Effector memory CD8-positive, alpha-beta T cell (primary cell): Measurements from ENCODE around the gene SHLD1.

Source experiments
- ATAC-seq: fragments of 150-1000 bp; cut with Tn5 transposase; replicated peaks from 2 replicates; pipeline ENCODE4 v1.10.0; 2021; ENCODE audit warnings: mild to moderate bottlenecking, moderate library complexity
- DNase-seq, 3 experiments: peaks; one replicate each; pipeline ENCODE4 v3.0.0; 2021
- H3K27ac Mint-ChIP-seq, 2 donors: one replicate each; pipeline ENCODE4 v1.8.0; 2022; ENCODE audit warnings: mild to moderate bottlenecking in 2 of 2, mixed read lengths in 2 of 2, moderate library complexity in 2 of 2
- H3K27me3 Mint-ChIP-seq, 2 donors: one replicate each; pipeline ENCODE4 v1.8.0; 2022; ENCODE audit warnings: mixed read lengths in 2 of 2
- H3K36me3 Mint-ChIP-seq: one replicate; pipeline ENCODE4 v1.8.0; 2022; ENCODE audit warnings: mild to moderate bottlenecking, moderate library complexity, mixed read lengths; ENCODE audit not compliant: insufficient read depth
- H3K4me1 Mint-ChIP-seq, 2 donors: one replicate each; pipeline ENCODE4 v1.8.0; 2022; ENCODE audit warnings: low read depth in 2 of 2, mixed read lengths in 2 of 2
- H3K4me3 Mint-ChIP-seq, 2 donors: one replicate each; pipeline ENCODE4 v1.8.0; 2022; ENCODE audit warnings: mild to moderate bottlenecking in 2 of 2, mixed read lengths in 2 of 2, moderate library complexity in 2 of 2
- H3K9me3 Mint-ChIP-seq, 2 donors: one replicate each; pipeline ENCODE4 v1.8.0; 2022; ENCODE audit warnings: mixed read lengths in 2 of 2

The SHLD1 gene

GRCh38 chr20:5865604-5866003 is 115.4 kb downstream of the SHLD1 start:
- Mint-ChIP-seq H3K9me3 (no peaks in the 10 kb centered on the region), H3K4me3 (no peak overlapping the region), H3K27me3 (no peaks in the 10 kb centered on the region), H3K36me3 (peaks cover 3% of the 10 kb centered on the region), H3K4me1 (peaks cover 18 to 21% of the 10 kb centered on the region in 2 donors), H3K27ac (peak overlapping the region in 1 of 2 donors; percentile 78)
- ATAC-seq: no peak
- no peak for DNase-seq

- peaks cover 5 to 32% of the 10 kb centered on the region in 2 donors for H3K27me3 Mint-ChIP-seq
- H3K4me3 Mint-ChIP-seq: no peak overlapping the region
- DNase-seq: no peak
- no peaks in the 10 kb centered on the region for H3K9me3 Mint-ChIP-seq
- no peaks in the 10 kb centered on the region for H3K36me3 Mint-ChIP-seq
- peak overlapping the region in 1 of 2 donors; percentile 54 for H3K27ac Mint-ChIP-seq
- no peak for ATAC-seq
- no peaks in the 10 kb centered on the region for H3K4me1 Mint-ChIP-seq
These were observed 120.4 kb downstream of the SHLD1 start for GRCh38 chr20:5870568-5870981.

- H3K27ac Mint-ChIP-seq: peak overlapping the region in 1 of 2 donors; percentile 54
- H3K4me1 Mint-ChIP-seq: no peaks in the 10 kb centered on the region
- peaks cover 10 to 32% of the 10 kb centered on the region in 2 donors for H3K27me3 Mint-ChIP-seq
- no peak overlapping the region for H3K4me3 Mint-ChIP-seq
- H3K36me3 Mint-ChIP-seq: no peaks in the 10 kb centered on the region
- H3K9me3 Mint-ChIP-seq: no peaks in the 10 kb centered on the region
- ATAC-seq: no peak
- DNase-seq: no peak
These were observed 121.5 kb downstream of the SHLD1 start for GRCh38 chr20:5871459-5872410.

- Mint-ChIP-seq H3K4me3 (no peak overlapping the region), H3K27me3 (peaks cover 5 to 43% of the 10 kb centered on the region in 2 donors), H3K9me3 (no peaks in the 10 kb centered on the region), H3K27ac (no peak overlapping the region), H3K4me1 (peaks cover 0 to 2% of the 10 kb centered on the region in 2 donors), H3K36me3 (no peaks in the 10 kb centered on the region)
- ATAC-seq: no peak
- DNase-seq: no peak
These were observed 126.9 kb downstream of the SHLD1 start for GRCh38 chr20:5877128-5877527.

GRCh38 chr20:5880326-5880725 is 130.1 kb downstream of the SHLD1 start:
- no peak overlapping the region for H3K27ac Mint-ChIP-seq
- no peak overlapping the region for H3K4me3 Mint-ChIP-seq
- no peaks in the 10 kb centered on the region for H3K36me3 Mint-ChIP-seq
- H3K4me1 Mint-ChIP-seq: peaks cover 0 to 2% of the 10 kb centered on the region in 2 donors
- H3K27me3 Mint-ChIP-seq: peaks cover 5 to 49% of the 10 kb centered on the region in 2 donors
- ATAC-seq (no peak), DNase-seq (no peak)
- H3K9me3 Mint-ChIP-seq: no peaks in the 10 kb centered on the region

- Mint-ChIP-seq H3K27ac (peak overlapping the region in 1 of 2 donors; percentile 15), H3K9me3 (no peaks in the 10 kb centered on the region), H3K27me3 (peaks cover 0 to 63% of the 10 kb centered on the region in 2 donors), H3K36me3 (no peaks in the 10 kb centered on the region), H3K4me1 (peaks cover 0 to 2% of the 10 kb centered on the region in 2 donors), H3K4me3 (no peak overlapping the region)
- DNase-seq (no peak), ATAC-seq (no peak)
These were observed 131.5 kb downstream of the SHLD1 start for GRCh38 chr20:5881703-5882102.

GRCh38 chr20:5882166-5882565 is 132.0 kb downstream of the SHLD1 start:
- no peak overlapping the region for H3K4me3 Mint-ChIP-seq
- no peaks in the 10 kb centered on the region for H3K9me3 Mint-ChIP-seq
- no peak overlapping the region for H3K27ac Mint-ChIP-seq
- DNase-seq: no peak
- no peak for ATAC-seq
- no peaks in the 10 kb centered on the region for H3K36me3 Mint-ChIP-seq
- H3K27me3 Mint-ChIP-seq: peaks cover 0 to 67% of the 10 kb centered on the region in 2 donors
- H3K4me1 Mint-ChIP-seq: peaks cover 0 to 2% of the 10 kb centered on the region in 2 donors

GRCh38 chr20:5884465-5885335 is 134.5 kb downstream of the SHLD1 start:
- Mint-ChIP-seq H3K27ac (no peak overlapping the region), H3K4me3 (no peak overlapping the region), H3K27me3 (peaks cover 8 to 73% of the 10 kb centered on the region in 2 donors), H3K9me3 (no peaks in the 10 kb centered on the region), H3K4me1 (peaks cover 0 to 2% of the 10 kb centered on the region in 2 donors), H3K36me3 (no peaks in the 10 kb centered on the region)
- DNase-seq: no peak
- ATAC-seq: no peak

GRCh38 chr20:5885866-5886265 is 135.7 kb downstream of the SHLD1 start:
- ATAC-seq (no peak), DNase-seq (no peak)
- Mint-ChIP-seq H3K27ac (no peak overlapping the region), H3K9me3 (no peaks in the 10 kb centered on the region), H3K4me1 (peaks cover 0 to 2% of the 10 kb centered on the region in 2 donors), H3K36me3 (no peaks in the 10 kb centered on the region), H3K4me3 (no peak overlapping the region), H3K27me3 (peaks cover 12 to 70% of the 10 kb centered on the region in 2 donors)

GRCh38 chr20:5886788-5887187 is 136.6 kb downstream of the SHLD1 start:
- H3K9me3 Mint-ChIP-seq: no peaks in the 10 kb centered on the region
- no peak overlapping the region for H3K27ac Mint-ChIP-seq
- ATAC-seq: no peak
- H3K4me3 Mint-ChIP-seq: no peak overlapping the region
- no peaks in the 10 kb centered on the region for H3K4me1 Mint-ChIP-seq
- H3K36me3 Mint-ChIP-seq: no peaks in the 10 kb centered on the region
- DNase-seq: no peak
- H3K27me3 Mint-ChIP-seq: peaks cover 13 to 61% of the 10 kb centered on the region in 2 donors

- DNase-seq (no peak), ATAC-seq (no peak)
- Mint-ChIP-seq H3K27ac (no peak overlapping the region), H3K9me3 (no peaks in the 10 kb centered on the region), H3K4me3 (no peak overlapping the region), H3K4me1 (no peaks in the 10 kb centered on the region), H3K36me3 (peaks cover 3% of the 10 kb centered on the region), H3K27me3 (peaks cover 13 to 56% of the 10 kb centered on the region in 2 donors)
These were observed 137.2 kb downstream of the SHLD1 start for GRCh38 chr20:5887386-5887785.

- ATAC-seq: no peak
- Mint-ChIP-seq H3K36me3 (peaks cover 3% of the 10 kb centered on the region), H3K9me3 (no peaks in the 10 kb centered on the region)
These were observed 137.8 kb downstream of the SHLD1 start for GRCh38 chr20:5888041-5888440.

GRCh38 chr20:5890773-5891441 is 140.7 kb downstream of the SHLD1 start:
- Mint-ChIP-seq H3K27ac (no peak overlapping the region), H3K36me3 (peaks cover 3% of the 10 kb centered on the region), H3K4me1 (no peaks in the 10 kb centered on the region), H3K9me3 (no peaks in the 10 kb centered on the region), H3K27me3 (peaks cover 23 to 41% of the 10 kb centered on the region in 2 donors), H3K4me3 (no peak overlapping the region)
- no peak for DNase-seq
- no peak for ATAC-seq

More at GRCh38 chr20:5888041-5888440, 137.8 kb downstream of the SHLD1 start:
- Mint-ChIP-seq H3K27ac (no peak overlapping the region), H3K27me3 (peaks cover 13 to 54% of the 10 kb centered on the region in 2 donors), H3K4me1 (no peaks in the 10 kb centered on the region), H3K4me3 (no peak overlapping the region)
- DNase-seq: no peak
